GM23248 (cell line): ENCODE measurements around the gene NISCH. TPM values are rescaled to one million over a fixed set of nuclear protein-coding genes. Genes with fewer than 3 reads are reported as not detected.

Experiments
- DNase-seq: peaks from one replicate; pipeline ENCODE4 v3.0.0-alpha.2; 2015
- H2AFZ ChIP-seq: fragments of 200-600 bp; sonication (generic); 2 replicates; pipeline ENCODE4 v1.6.1; 2016; ENCODE audit warnings: antibody characterized with exemption
- H3F3A ChIP-seq: fragments of 200-600 bp; sonication (generic); 2 replicates; pipeline ENCODE4 v1.6.1; 2016; ENCODE audit warnings: mild to moderate bottlenecking, antibody characterized with exemption, mixed run types; ENCODE audit not compliant: insufficient read depth
- H3K27ac ChIP-seq: fragments of 200-600 bp; sonication (generic); 2 replicates; pipeline ENCODE4 v1.5.1; 2016; ENCODE audit warnings: mild to moderate bottlenecking
- H3K27me3 ChIP-seq: fragments of 200-600 bp; sonication (generic); replicated peaks from 2 replicates; pipeline ENCODE4 v1.6.1; 2016; ENCODE audit warnings: mild to moderate bottlenecking; ENCODE audit not compliant: insufficient read depth
- H3K36me3 ChIP-seq: fragments of 200-600 bp; sonication (generic); 2 replicates; pipeline ENCODE4 v1.6.1; 2016; ENCODE audit warnings: low read depth, mild to moderate bottlenecking
- H3K4me1 ChIP-seq: fragments of 200-600 bp; sonication (generic); 2 replicates; pipeline ENCODE4 v1.6.1; 2016; ENCODE audit warnings: mild to moderate bottlenecking; ENCODE audit not compliant: insufficient read depth
- H3K4me2 ChIP-seq: fragments of 200-600 bp; sonication (generic); one replicate; pipeline ENCODE4 v1.6.1; 2016; ENCODE audit warnings: mild to moderate bottlenecking; ENCODE audit not compliant: unreplicated experiment
- H3K4me3 ChIP-seq: fragments of 200-600 bp; sonication (generic); 2 replicates; pipeline ENCODE4 v1.5.1; 2016; ENCODE audit warnings: mild to moderate bottlenecking
- H3K79me2 ChIP-seq: fragments of 200-600 bp; sonication (generic); 2 replicates; pipeline ENCODE4 v1.6.1; 2016; ENCODE audit warnings: mild to moderate bottlenecking; ENCODE audit not compliant: insufficient read depth
- H3K9ac ChIP-seq: fragments of 200-600 bp; sonication (generic); 2 replicates; pipeline ENCODE4 v1.6.1; 2016; ENCODE audit warnings: mild to moderate bottlenecking
- H3K9me2 ChIP-seq: fragments of 200-600 bp; sonication (generic); 2 replicates; pipeline ENCODE4 v1.6.1; 2016; ENCODE audit warnings: mixed run types, mild to moderate bottlenecking, moderate library complexity; ENCODE audit not compliant: insufficient read depth
- H3K9me3 ChIP-seq: fragments of 200-600 bp; sonication (generic); one replicate; pipeline ENCODE4 v1.6.1; 2017; ENCODE audit warnings: low read depth
- H4K20me1 ChIP-seq: fragments of 200-600 bp; sonication (generic); 2 replicates; pipeline ENCODE4 v1.6.0; 2016; ENCODE audit not compliant: insufficient read depth
- EZH2 ChIP-seq: fragments of 200-600 bp; sonication (generic); IDR thresholded peaks from 2 replicates; pipeline ENCODE4 v1.6.1; 2018; ENCODE audit warnings: antibody characterized with exemption, mild to moderate bottlenecking; ENCODE audit not compliant: insufficient read depth, poor library complexity, severe bottlenecking
- EZH2phosphoT487 ChIP-seq: fragments of 200-600 bp; sonication (generic); IDR thresholded peaks from 2 replicates; pipeline ENCODE4 v1.6.1; 2018; ENCODE audit warnings: antibody characterized with exemption, moderate library complexity, mild to moderate bottlenecking, low read depth; ENCODE audit not compliant: insufficient read depth
- WGBS, 2 experiments: methylation state at CpG; one replicate each; pipeline ENCODE4 v1.1.6; 2015 to 2017; ENCODE audit warnings: low lambda C conversion rate in 2 of 2, low coverage in 1 of 2; ENCODE audit errors: missing lambda C conversion rate in 2 of 2; 5-methylcytosine and 5-hydroxymethylcytosine counted together
- in situ Hi-C: fragments of 300-500 bp; cut with MboI; formaldehyde crosslinking; loops from 2 replicates; pipeline ENCODE4 v1.15.0; 2020
- polyA plus RNA-seq: library from polyadenylated mRNA; unstranded; fragments of >200 nt; fragmentation: Nextera tagmentation; extraction: Ambion mirVana; gene quantifications from 2 replicates; pipeline ENCODE4 v1.2.1, GENCODE V29; 2016
- total RNA-seq: library from RNA; depleted of rRNA; stranded (reverse); fragments of >200 nt; shearing (Covaris generic); gene quantifications from 2 replicates; pipeline ENCODE4 v1.2.3, GENCODE V29; 2014

NISCH gene
- total and polyA plus RNA-seq, 2 experiments from 2014 or later, result 32.8 to 53.7 TPM

- H3K27ac ChIP-seq, result no peak overlapping the region
- no peaks in the 10 kb centered on the region for H3K9me3 ChIP-seq
- no peaks in the 10 kb centered on the region for H3K27me3 ChIP-seq
- no peaks in the 10 kb centered on the region for H3K9me2 ChIP-seq
- no peaks in the 10 kb centered on the region for H4K20me1 ChIP-seq
- in situ Hi-C loops, result no loop called here
- no peaks in the 10 kb centered on the region for H3K36me3 ChIP-seq
- 64 to 76% methylated on average over 10 of the region's 10 CpGs for WGBS, 2 experiments
- H3K79me2 ChIP-seq, result no peaks in the 10 kb centered on the region
- H3K4me3 ChIP-seq, result no peak overlapping the region
- DNase-seq, result no peak
- no peak overlapping the region for H3K4me2 ChIP-seq
- no peak overlapping the region for H2AFZ ChIP-seq
- no peaks in the 10 kb centered on the region for H3K4me1 ChIP-seq
- H3F3A ChIP-seq, result no peaks in the 10 kb centered on the region
- TF ChIP-seq EZH2phosphoT487 (no peak), EZH2 (no peak)
- H3K9ac ChIP-seq, result no peak overlapping the region
These were observed 49.6 kb downstream of the NISCH start for GRCh38 chr3:52504977-52505376.

DNA sequence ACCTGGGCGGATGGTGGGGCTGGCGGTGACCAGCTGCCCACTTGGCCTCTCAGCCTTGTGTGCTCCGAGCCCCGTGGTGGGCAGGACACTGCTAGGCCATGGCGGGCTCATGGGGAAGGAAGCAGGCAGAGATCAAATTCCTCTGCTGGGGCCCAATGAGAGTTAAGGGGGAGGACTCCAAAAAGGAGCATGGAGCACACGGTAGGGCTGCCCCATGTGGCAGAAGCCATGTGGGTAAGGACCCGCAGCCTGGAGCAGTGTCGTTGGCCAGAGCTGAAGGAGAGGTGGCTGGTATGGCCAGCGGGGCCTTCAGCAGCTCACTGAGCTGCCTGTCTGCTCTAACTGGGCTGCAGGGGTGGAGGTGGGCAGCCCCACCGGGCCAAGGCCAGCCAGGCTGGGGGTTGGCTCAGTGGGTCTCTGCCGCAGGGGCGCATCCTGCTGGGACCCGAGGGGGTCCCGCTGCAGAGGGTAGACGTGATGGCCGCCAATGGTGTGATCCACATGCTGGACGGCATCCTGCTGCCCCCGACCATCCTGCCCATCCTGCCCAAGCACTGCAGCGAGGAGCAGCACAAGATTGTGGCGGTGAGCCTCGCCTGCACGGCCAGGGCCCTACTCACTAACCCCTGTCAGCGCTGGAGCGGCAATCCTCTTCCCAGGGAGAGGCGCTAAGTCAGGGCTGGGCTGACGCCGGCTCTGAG lies 51.0 kb downstream of the NISCH start:
- 67 to 75% methylated on average over 26 to 27 of the region's 27 CpGs for WGBS, 2 experiments
- no peak overlapping the region for H3K27ac ChIP-seq
- no peaks in the 10 kb centered on the region for H3K36me3 ChIP-seq
- H2AFZ ChIP-seq, result no peak overlapping the region
- DNase-seq, result no peak
- no peaks in the 10 kb centered on the region for H3K4me1 ChIP-seq
- no peak overlapping the region for H3K9ac ChIP-seq
- H3K4me2 ChIP-seq, result no peak overlapping the region
- no peaks in the 10 kb centered on the region for H3K9me2 ChIP-seq
- H4K20me1 ChIP-seq, result no peaks in the 10 kb centered on the region
- H3K27me3 ChIP-seq, result no peaks in the 10 kb centered on the region
- no peaks in the 10 kb centered on the region for H3K79me2 ChIP-seq
- no peak overlapping the region for H3K4me3 ChIP-seq
- no peak for TF ChIP-seq EZH2
- no peak for TF ChIP-seq EZH2phosphoT487
- no peaks in the 10 kb centered on the region for H3K9me3 ChIP-seq
- H3F3A ChIP-seq, result no peaks in the 10 kb centered on the region
- in situ Hi-C loops, result no loop called here

GRCh38 chr3:52507359-52507758 lies 52.0 kb downstream of the NISCH start:
- no peak overlapping the region for H2AFZ ChIP-seq
- 70% methylated on average over 5 of the region's 5 CpGs for WGBS, 2 experiments

GRCh38 chr3:52509753-52510328 lies 54.4 kb downstream of the NISCH start:
- 29 to 32% methylated on average over 12 of the region's 12 CpGs for WGBS, 2 experiments

More at GRCh38 chr3:52507359-52507758, 52.0 kb downstream of the NISCH start:
- DNase-seq, result no peak
- Histone ChIP-seq H3F3A (no peaks in the 10 kb centered on the region), H3K27ac (no peak overlapping the region), H3K9me3 (no peaks in the 10 kb centered on the region), H3K4me3 (no peak overlapping the region), H3K79me2 (no peaks in the 10 kb centered on the region), H3K27me3 (no peaks in the 10 kb centered on the region), H3K9ac (no peak overlapping the region), H3K9me2 (no peaks in the 10 kb centered on the region), H3K4me2 (no peak overlapping the region), H3K36me3 (no peaks in the 10 kb centered on the region), H3K4me1 (no peaks in the 10 kb centered on the region), H4K20me1 (no peaks in the 10 kb centered on the region)
- in situ Hi-C loops, result no loop called here
- TF ChIP-seq EZH2phosphoT487 (no peak), EZH2 (no peak)

More at GRCh38 chr3:52509753-52510328, 54.4 kb downstream of the NISCH start:
- Histone ChIP-seq H3K9ac (no peak overlapping the region), H3K27me3 (no peaks in the 10 kb centered on the region; the same call in 1 of the 2 replicates), H3K79me2 (no peaks in the 10 kb centered on the region), H3K4me3 (no peak overlapping the region), H3K9me3 (no peaks in the 10 kb centered on the region), H3K36me3 (no peaks in the 10 kb centered on the region), H3K4me2 (no peak overlapping the region), H3F3A (no peaks in the 10 kb centered on the region), H4K20me1 (no peaks in the 10 kb centered on the region), H2AFZ (no peak overlapping the region), H3K27ac (no peak overlapping the region), H3K4me1 (no peaks in the 10 kb centered on the region), H3K9me2 (no peaks in the 10 kb centered on the region)
- TF ChIP-seq EZH2phosphoT487 (no peak), EZH2 (no peak)
- no peak for DNase-seq
- in situ Hi-C loops, result no loop called here
